Measurements from ENCODE around the gene RIPPLY2. TPM values are rescaled to one million over a fixed set of nuclear protein-coding genes. Genes with fewer than 3 reads are reported as not detected.

Gene RIPPLY2
- total and polyA plus RNA-seq, 4 experiments from 2014 or later, result not detected

- ChIA-PET CTCF (ENCODE audit: partially characterized antibody) (interaction anchor here (1.1 kb wide), 1 partner anchor 345 kb away, joined by 6 read pairs; the partner anchor contains the start of gene CEP162), POLR2A (ENCODE audit: partially characterized antibody) (no interaction called here)
- Mint-ChIP-seq H3K9me3 (no peaks in the 10 kb centered on the region), H3K27ac (peak overlapping the region in 1 of 7 donors; percentile 41), H3K36me3 (no peaks in the 10 kb centered on the region), H3K4me3 (no peak overlapping the region), H3K4me1 (peaks cover 22 to 32% (median 28%) of the 10 kb centered on the region in 4 donors), H3K27me3 (no peaks in the 10 kb centered on the region)
- no peaks in the 10 kb centered on the region for H3K36me3 ChIP-seq (ENCODE audit: insufficient read depth, low read length)
- H3K4me1 ChIP-seq (ENCODE audit: insufficient read depth, low read length), result peaks cover 18% of the 10 kb centered on the region
- H3K27ac ChIP-seq (ENCODE audit: low read depth, low read length), result no peak overlapping the region
- no peak for DNase-seq
- no peaks in the 10 kb centered on the region for H3K9me3 ChIP-seq (ENCODE audit: control insufficient read depth in 1 of 2, low read length in 2 of 2)
- intact Hi-C loops (cut with micrococcal nuclease), result no loop called here
- H3K4me3 ChIP-seq (ENCODE audit: low read length in 2 of 2), result no peak overlapping the region
- no peaks in the 10 kb centered on the region for H3K27me3 ChIP-seq (ENCODE audit: insufficient read depth, low read length)
Measured at GRCh38 chr6:83883240-83883639, 30.1 kb downstream of the RIPPLY2 start.

GRCh38 chr6:83884523-83884922, 31.4 kb downstream of the RIPPLY2 start:
- H3K27ac Mint-ChIP-seq, result peak overlapping the region in 1 of 7 donors; percentile 35
- H3K4me1 Mint-ChIP-seq, result peaks cover 12 to 26% (median 19%) of the 10 kb centered on the region in 4 donors
- ChIA-PET CTCF (ENCODE audit: partially characterized antibody) (interaction anchor here (0.7 to 3.4 kb wide), 3 partner anchors 343 to 1439 kb away, joined by 3 to 18 read pairs (median 14); partner anchors contain the start of gene CEP162), POLR2A (ENCODE audit: partially characterized antibody) (no interaction called here)
- H3K9me3 ChIP-seq (ENCODE audit: control insufficient read depth in 1 of 2, low read length in 2 of 2), result no peaks in the 10 kb centered on the region
- intact Hi-C loops (cut with micrococcal nuclease), result loop anchor here (1.0 to 2.0 kb wide), 3 partner anchors 26 to 344 kb away; partner anchors contain the start of gene CYB5R4
- no peak overlapping the region for H3K4me3 ChIP-seq (ENCODE audit: low read length in 2 of 2)
- H3K36me3 Mint-ChIP-seq, result peaks cover 0 to 5% of the 10 kb centered on the region in 2 donors
- no peaks in the 10 kb centered on the region for H3K27me3 Mint-ChIP-seq
- no peaks in the 10 kb centered on the region for H3K36me3 ChIP-seq (ENCODE audit: insufficient read depth, low read length)
- DNase-seq, result peak in 4 of 5 donors; percentile 28 to 48 (median 46)
- H3K27me3 ChIP-seq (ENCODE audit: insufficient read depth, low read length), result no peaks in the 10 kb centered on the region
- peaks cover 7% of the 10 kb centered on the region for H3K4me1 ChIP-seq (ENCODE audit: insufficient read depth, low read length)
- H3K4me3 Mint-ChIP-seq, result no peak overlapping the region
- H3K9me3 Mint-ChIP-seq, result no peaks in the 10 kb centered on the region
- H3K27ac ChIP-seq (ENCODE audit: low read depth, low read length), result no peak overlapping the region

- Histone ChIP-seq H3K27me3 (ENCODE audit: insufficient read depth, low read length) (no peaks in the 10 kb centered on the region), H3K4me1 (ENCODE audit: insufficient read depth, low read length) (peaks cover 5% of the 10 kb centered on the region), H3K27ac (ENCODE audit: low read depth, low read length) (no peak overlapping the region), H3K9me3 (ENCODE audit: control insufficient read depth in 1 of 2, low read length in 2 of 2) (no peaks in the 10 kb centered on the region), H3K4me3 (ENCODE audit: low read length in 2 of 2) (no peak overlapping the region), H3K36me3 (ENCODE audit: insufficient read depth, low read length) (no peaks in the 10 kb centered on the region)
- Mint-ChIP-seq H3K27me3 (no peaks in the 10 kb centered on the region), H3K36me3 (peaks cover 0 to 5% of the 10 kb centered on the region in 2 donors), H3K4me3 (no peak overlapping the region), H3K4me1 (peaks cover 8 to 26% (median 11%) of the 10 kb centered on the region in 4 donors), H3K9me3 (no peaks in the 10 kb centered on the region), H3K27ac (no peak overlapping the region)
- ChIA-PET POLR2A (ENCODE audit: partially characterized antibody) (no interaction called here), CTCF (ENCODE audit: partially characterized antibody) (interaction anchor here (1.0 to 3.4 kb wide), 4 partner anchors 29 to 1437 kb away, joined by 3 to 18 read pairs (median 10); partner anchors contain the start of gene CEP162)
- intact Hi-C loops (cut with micrococcal nuclease), result loop anchor here (2.0 kb wide), 2 partner anchors 27 to 343 kb away; partner anchors contain the start of gene CYB5R4
- DNase-seq, result no peak
Measured at GRCh38 chr6:83885984-83886383, 32.8 kb downstream of the RIPPLY2 start.

GRCh38 chr6:83889621-83890020, 36.5 kb downstream of the RIPPLY2 start:
- DNase-seq, result no peak
- Mint-ChIP-seq H3K27ac (no peak overlapping the region), H3K36me3 (peaks cover 9 to 18% of the 10 kb centered on the region in 2 donors), H3K27me3 (no peaks in the 10 kb centered on the region), H3K4me1 (peaks cover 14 to 27% (median 23%) of the 10 kb centered on the region in 4 donors), H3K9me3 (no peaks in the 10 kb centered on the region), H3K4me3 (no peak overlapping the region)
- Histone ChIP-seq H3K4me3 (ENCODE audit: low read length in 2 of 2) (no peak overlapping the region), H3K36me3 (ENCODE audit: insufficient read depth, low read length) (no peaks in the 10 kb centered on the region), H3K4me1 (ENCODE audit: insufficient read depth, low read length) (peaks cover under 1% of the 10 kb centered on the region), H3K9me3 (ENCODE audit: control insufficient read depth in 1 of 2, low read length in 2 of 2) (no peaks in the 10 kb centered on the region), H3K27ac (ENCODE audit: low read depth, low read length) (no peak overlapping the region), H3K27me3 (ENCODE audit: insufficient read depth, low read length) (no peaks in the 10 kb centered on the region)
- ChIA-PET POLR2A (ENCODE audit: partially characterized antibody) (no interaction called here), CTCF (ENCODE audit: partially characterized antibody) (interaction anchor here (0.9 to 1.5 kb wide), 4 partner anchors 11 to 1433 kb away, joined by 3 to 5 read pairs (median 4); partner anchors contain the start of gene CYB5R4)
- intact Hi-C loops (cut with micrococcal nuclease), result no loop called here

GRCh38 chr6:83890520-83890919, 37.4 kb downstream of the RIPPLY2 start:
- H3K4me1 ChIP-seq (ENCODE audit: insufficient read depth, low read length), result no peaks in the 10 kb centered on the region
- Mint-ChIP-seq H3K4me3 (no peak overlapping the region), H3K4me1 (peaks cover 14 to 34% (median 23%) of the 10 kb centered on the region in 4 donors), H3K36me3 (peaks cover 18 to 27% of the 10 kb centered on the region in 2 donors), H3K9me3 (no peaks in the 10 kb centered on the region), H3K27ac (no peak overlapping the region), H3K27me3 (no peaks in the 10 kb centered on the region)
- CTCF ChIA-PET (ENCODE audit: partially characterized antibody), result no interaction called here
- DNase-seq, result no peak
- H3K36me3 ChIP-seq (ENCODE audit: insufficient read depth, low read length), result no peaks in the 10 kb centered on the region
- POLR2A ChIA-PET (ENCODE audit: partially characterized antibody), result no interaction called here
- no peaks in the 10 kb centered on the region for H3K27me3 ChIP-seq (ENCODE audit: insufficient read depth, low read length)
- H3K9me3 ChIP-seq (ENCODE audit: control insufficient read depth in 1 of 2, low read length in 2 of 2), result no peaks in the 10 kb centered on the region
- intact Hi-C loops (cut with micrococcal nuclease), result no loop called here
- H3K4me3 ChIP-seq (ENCODE audit: low read length in 2 of 2), result no peak overlapping the region
- H3K27ac ChIP-seq (ENCODE audit: low read depth, low read length), result no peak overlapping the region

GRCh38 chr6:83891586-83891985, 38.4 kb downstream of the RIPPLY2 start:
- H3K4me3 ChIP-seq (ENCODE audit: low read length in 2 of 2), result no peak overlapping the region
- H3K4me1 ChIP-seq (ENCODE audit: insufficient read depth, low read length), result no peaks in the 10 kb centered on the region
- POLR2A ChIA-PET (ENCODE audit: partially characterized antibody), result no interaction called here
- CTCF ChIA-PET (ENCODE audit: partially characterized antibody), result no interaction called here
- no peak for DNase-seq
- no peaks in the 10 kb centered on the region for H3K27me3 ChIP-seq (ENCODE audit: insufficient read depth, low read length)
- H3K36me3 Mint-ChIP-seq, result peaks cover 28 to 37% of the 10 kb centered on the region in 2 donors
- no peaks in the 10 kb centered on the region for H3K9me3 ChIP-seq (ENCODE audit: control insufficient read depth in 1 of 2, low read length in 2 of 2)
- intact Hi-C loops (cut with micrococcal nuclease), result no loop called here
- H3K4me3 Mint-ChIP-seq, result no peak overlapping the region
- no peak overlapping the region for H3K27ac ChIP-seq (ENCODE audit: low read depth, low read length)
- H3K9me3 Mint-ChIP-seq, result peaks cover 0 to 5% (median 0%) of the 10 kb centered on the region in 8 donors
- peaks cover 14 to 40% (median 25%) of the 10 kb centered on the region in 4 donors for H3K4me1 Mint-ChIP-seq
- no peaks in the 10 kb centered on the region for H3K27me3 Mint-ChIP-seq
- no peaks in the 10 kb centered on the region for H3K36me3 ChIP-seq (ENCODE audit: insufficient read depth, low read length)
- H3K27ac Mint-ChIP-seq, result no peak overlapping the region

GRCh38 chr6:83893024-83893423, 39.9 kb downstream of the RIPPLY2 start:
- Histone ChIP-seq H3K36me3 (ENCODE audit: insufficient read depth, low read length) (no peaks in the 10 kb centered on the region), H3K4me1 (ENCODE audit: insufficient read depth, low read length) (no peaks in the 10 kb centered on the region), H3K27me3 (ENCODE audit: insufficient read depth, low read length) (no peaks in the 10 kb centered on the region), H3K4me3 (ENCODE audit: low read length in 2 of 2) (no peak overlapping the region), H3K9me3 (ENCODE audit: control insufficient read depth in 1 of 2, low read length in 2 of 2) (no peaks in the 10 kb centered on the region), H3K27ac (ENCODE audit: low read depth, low read length) (no peak overlapping the region)
- Mint-ChIP-seq H3K4me3 (no peak overlapping the region), H3K36me3 (peaks cover 28 to 47% of the 10 kb centered on the region in 2 donors), H3K4me1 (peaks cover 14 to 44% (median 25%) of the 10 kb centered on the region in 4 donors), H3K27ac (peak overlapping the region in 1 of 7 donors; percentile 24), H3K9me3 (peaks cover 0 to 16% (median 0%) of the 10 kb centered on the region in 8 donors), H3K27me3 (no peaks in the 10 kb centered on the region)
- intact Hi-C loops (cut with micrococcal nuclease), result no loop called here
- CTCF ChIA-PET (ENCODE audit: partially characterized antibody), result no interaction called here
- DNase-seq, result no peak
- POLR2A ChIA-PET (ENCODE audit: partially characterized antibody), result no interaction called here
